T-helper 1 cell treated with Interleukin-12 subunit alpha and Interleukin-12 subunit beta and Interleukin-4 antibody, amounts not matched to agents 30 μg/mL and 1 μg/mL, for 36 hours (primary cell): ENCODE results near the gene NMNAT2.
"Not testable (repeated sequence)": the region's sequence is repeated elsewhere in the genome, so short reads cannot be mapped to it uniquely, and the experiment has no call there.

Source experiments
- H3K27ac Mint-ChIP-seq: one replicate; pipeline ENCODE4 v1.8.0; 2021; ENCODE audit warnings: mild to moderate bottlenecking, mixed read lengths
- H3K27me3 Mint-ChIP-seq: one replicate; pipeline ENCODE4 v1.8.0; 2021; ENCODE audit warnings: low read depth, mixed read lengths
- H3K36me3 Mint-ChIP-seq: one replicate; pipeline ENCODE4 v1.8.0; 2021; ENCODE audit warnings: low read depth, mixed read lengths
- H3K4me1 Mint-ChIP-seq: one replicate; pipeline ENCODE4 v1.8.0; 2021; ENCODE audit warnings: low read depth, mixed read lengths
- H3K4me3 Mint-ChIP-seq: one replicate; pipeline ENCODE4 v1.8.0; 2021; ENCODE audit warnings: mild to moderate bottlenecking, moderate library complexity, mixed read lengths
- H3K9me3 Mint-ChIP-seq: one replicate; pipeline ENCODE4 v1.8.0; 2021; ENCODE audit warnings: mixed read lengths

Gene NMNAT2

DNA sequence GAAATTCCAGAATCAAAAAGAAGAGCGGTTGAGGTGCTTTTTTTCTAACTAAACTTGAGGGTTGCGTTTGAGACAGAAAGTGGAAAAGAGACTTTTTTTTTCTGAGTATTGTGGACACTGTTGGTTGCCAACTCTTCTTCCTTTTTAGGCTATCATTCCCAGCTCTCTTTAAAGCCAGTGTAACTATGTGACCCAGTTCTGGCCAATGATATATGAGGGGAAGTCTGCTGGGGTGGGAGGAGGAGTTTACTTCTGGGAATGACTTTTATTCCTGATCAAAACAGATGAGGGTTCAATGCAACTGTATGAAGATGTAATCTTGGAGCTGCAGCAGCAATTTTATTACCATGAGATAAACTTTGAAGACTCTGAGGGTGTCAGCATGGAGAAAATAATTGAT lies 17.3 kb upstream of the NMNAT2 start:
- Mint-ChIP-seq H3K27ac (no peak overlapping the region), H3K4me3 (no peak overlapping the region), H3K27me3 (peaks cover 33% of the 10 kb centered on the region), H3K4me1 (no peaks in the 10 kb centered on the region), H3K36me3 (no peaks in the 10 kb centered on the region), H3K9me3 (no peaks in the 10 kb centered on the region)

DNA sequence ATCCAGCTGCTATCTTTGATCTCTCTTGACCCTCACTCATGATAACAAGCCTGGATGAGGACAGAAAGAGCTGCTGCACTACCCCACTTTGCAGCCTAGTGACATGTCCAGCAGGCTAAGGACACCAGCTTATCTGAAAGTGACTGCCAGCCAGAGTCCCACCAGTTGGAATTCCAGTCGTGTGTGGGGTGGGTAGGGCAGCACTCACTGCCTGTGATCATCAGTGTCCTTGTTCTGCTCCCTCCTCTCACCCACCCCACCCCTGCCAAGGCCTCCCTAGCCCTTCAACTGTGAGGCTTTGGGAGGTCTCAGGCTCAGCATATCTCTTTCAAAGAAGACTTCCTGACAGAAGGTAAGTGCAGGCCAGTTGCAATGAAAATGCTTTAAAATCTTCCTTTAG lies 15.5 kb upstream of the NMNAT2 start:
- H3K27ac Mint-ChIP-seq: no peak overlapping the region
- no peaks in the 10 kb centered on the region for H3K36me3 Mint-ChIP-seq
- no peak overlapping the region for H3K4me3 Mint-ChIP-seq
- peaks cover 35% of the 10 kb centered on the region for H3K27me3 Mint-ChIP-seq
- no peaks in the 10 kb centered on the region for H3K9me3 Mint-ChIP-seq
- H3K4me1 Mint-ChIP-seq: no peaks in the 10 kb centered on the region

DNA sequence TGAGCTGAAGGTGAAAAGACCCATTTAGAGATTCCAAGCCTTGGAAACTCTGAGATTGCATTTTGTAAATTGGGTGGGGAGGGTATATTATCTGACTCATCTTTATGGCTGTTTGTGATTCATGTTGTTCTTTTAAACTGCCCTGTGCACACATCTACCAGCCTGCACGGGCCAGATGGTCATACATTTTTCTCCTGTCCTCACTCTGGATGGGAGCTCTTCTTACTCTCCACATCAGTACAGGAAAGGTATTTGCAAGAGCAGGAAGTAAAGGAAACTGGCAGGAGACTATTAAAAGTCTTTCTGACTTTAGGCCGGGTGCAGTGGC lies 14.3 kb upstream of the NMNAT2 start:
- no peaks in the 10 kb centered on the region for H3K36me3 Mint-ChIP-seq
- H3K9me3 Mint-ChIP-seq: no peaks in the 10 kb centered on the region
- H3K4me1 Mint-ChIP-seq: no peaks in the 10 kb centered on the region
- H3K27ac Mint-ChIP-seq: no peak overlapping the region
- peaks cover 28% of the 10 kb centered on the region for H3K27me3 Mint-ChIP-seq
- no peak overlapping the region for H3K4me3 Mint-ChIP-seq

DNA sequence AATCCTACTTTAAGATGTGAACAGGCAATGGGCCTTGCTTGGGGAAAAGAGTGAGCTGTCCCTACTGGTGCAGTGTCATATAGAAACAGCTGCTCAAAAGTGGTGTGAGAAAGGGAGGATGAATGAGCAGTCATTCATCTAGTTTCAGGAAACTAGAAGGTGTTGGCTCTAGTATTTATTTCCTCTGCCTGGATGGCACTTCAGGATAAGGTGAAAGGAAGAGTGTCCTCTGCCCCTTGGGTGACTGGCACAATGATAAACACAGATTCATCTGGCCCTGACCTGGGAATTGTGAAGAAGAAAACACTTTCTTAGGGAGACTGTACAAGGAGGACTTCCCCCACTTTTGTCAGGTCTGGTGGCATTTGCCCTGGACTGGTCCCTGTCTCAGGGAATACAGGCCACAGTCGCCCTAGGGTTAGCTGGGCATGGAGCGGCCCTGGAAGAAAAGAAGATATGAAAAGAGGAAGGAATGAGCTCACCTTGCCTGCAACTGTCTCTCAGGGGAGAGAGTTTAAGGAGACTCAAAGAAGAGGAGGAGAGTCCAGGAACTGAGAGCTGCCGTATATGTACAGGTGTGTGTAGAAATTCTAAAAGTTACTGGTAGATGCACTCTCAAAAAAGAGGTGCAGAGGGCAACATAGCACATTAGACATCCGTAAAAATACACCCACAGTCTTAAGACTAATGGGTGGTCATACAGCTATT lies 13.8 kb upstream of the NMNAT2 start:
- no peak overlapping the region for H3K4me3 Mint-ChIP-seq
- no peaks in the 10 kb centered on the region for H3K36me3 Mint-ChIP-seq
- H3K4me1 Mint-ChIP-seq: no peaks in the 10 kb centered on the region
- H3K27me3 Mint-ChIP-seq: peaks cover 28% of the 10 kb centered on the region
- no peaks in the 10 kb centered on the region for H3K9me3 Mint-ChIP-seq
- no peak overlapping the region for H3K27ac Mint-ChIP-seq

DNA sequence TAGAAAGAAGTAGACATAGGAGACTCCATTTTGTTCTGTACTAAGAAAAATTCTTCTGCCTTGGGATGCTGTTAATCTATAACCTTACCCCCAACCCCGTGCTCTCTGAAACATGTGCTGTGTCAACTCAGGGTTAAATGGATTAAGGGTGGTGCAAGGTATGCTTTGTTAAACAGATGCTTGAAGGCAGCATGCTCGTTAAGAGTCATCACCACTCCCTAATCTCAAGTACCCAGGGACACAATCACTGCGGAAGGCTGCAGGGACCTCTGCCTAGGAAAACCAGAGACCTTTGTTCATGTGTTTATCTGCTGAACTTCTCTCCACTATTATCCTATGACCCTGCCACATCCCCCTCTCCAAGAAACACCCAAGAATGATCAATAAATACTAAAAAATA lies 9.4 kb upstream of the NMNAT2 start:
- not testable (repeated sequence) for H3K4me1 Mint-ChIP-seq, H3K4me3 Mint-ChIP-seq, H3K36me3 Mint-ChIP-seq, H3K9me3 Mint-ChIP-seq, H3K27ac Mint-ChIP-seq
- peaks cover 32% of the 10 kb centered on the region for H3K27me3 Mint-ChIP-seq

DNA sequence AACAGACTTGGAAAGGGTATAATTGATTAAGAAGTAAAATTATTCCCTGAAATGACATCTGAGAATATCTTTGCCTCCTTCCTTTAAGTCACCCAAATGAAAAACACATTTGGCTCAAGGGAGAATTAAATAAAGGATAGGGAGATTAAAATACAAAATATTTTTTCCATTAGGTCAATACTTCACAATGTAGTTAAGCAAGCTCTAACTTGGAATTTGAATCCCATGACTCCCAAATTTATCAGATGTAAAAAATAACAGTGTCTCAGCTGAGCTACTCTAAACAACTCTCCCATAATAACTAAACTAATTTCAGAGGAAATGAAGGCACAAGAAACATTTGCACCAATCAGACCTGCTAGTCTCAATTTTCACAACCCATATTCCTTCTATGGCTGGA lies 6.5 kb upstream of the NMNAT2 start:
- Mint-ChIP-seq H3K4me1 (no peaks in the 10 kb centered on the region), H3K27me3 (peaks cover 40% of the 10 kb centered on the region), H3K36me3 (no peaks in the 10 kb centered on the region), H3K9me3 (no peaks in the 10 kb centered on the region), H3K27ac (no peak overlapping the region), H3K4me3 (no peak overlapping the region)

DNA sequence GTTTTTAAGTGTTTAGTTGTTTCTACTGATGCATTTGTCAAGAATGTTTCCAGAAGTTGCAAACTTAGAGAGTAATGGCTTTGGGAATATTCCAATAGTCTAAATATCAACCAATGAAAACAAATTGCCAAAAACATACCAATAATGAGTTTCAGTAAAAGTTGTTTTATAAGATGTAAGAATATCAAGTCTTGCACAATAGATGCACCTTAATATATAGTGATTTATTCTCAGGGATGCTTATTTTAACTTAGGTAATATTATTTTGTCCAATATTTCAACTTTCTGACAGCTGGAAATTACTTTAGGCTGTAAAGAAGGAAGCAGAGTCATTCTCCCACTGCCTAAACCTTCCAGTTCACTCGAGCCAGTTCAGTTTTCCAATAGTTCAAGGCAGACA lies 5.4 kb upstream of the NMNAT2 start:
- Mint-ChIP-seq H3K4me3 (no peak overlapping the region), H3K27me3 (peaks cover 43% of the 10 kb centered on the region), H3K36me3 (no peaks in the 10 kb centered on the region), H3K4me1 (peaks cover 2% of the 10 kb centered on the region), H3K27ac (no peak overlapping the region), H3K9me3 (no peaks in the 10 kb centered on the region)

DNA sequence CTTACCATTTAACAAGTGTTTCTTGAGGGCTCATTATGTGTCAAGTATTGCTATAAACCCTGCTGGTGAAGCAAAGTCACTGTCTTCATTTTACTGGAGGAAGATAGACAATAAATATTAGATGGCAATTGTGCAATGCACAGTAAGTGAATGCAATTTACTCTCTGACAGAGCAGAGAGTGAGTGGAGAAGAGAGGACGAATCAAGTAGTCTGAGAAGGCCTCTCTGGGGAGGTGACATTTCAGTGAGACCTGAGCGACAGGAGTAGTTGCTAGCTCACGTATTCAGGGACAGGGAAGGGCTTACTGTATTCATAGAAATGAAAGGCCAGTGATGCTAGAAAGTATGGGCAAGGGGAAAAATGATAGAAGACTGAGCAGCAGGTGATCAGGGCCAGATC lies 1.2 kb upstream of the NMNAT2 start:
- Mint-ChIP-seq H3K27me3 (peaks cover 61% of the 10 kb centered on the region), H3K4me1 (peaks cover 15% of the 10 kb centered on the region), H3K27ac (no peak overlapping the region), H3K36me3 (peaks cover 4% of the 10 kb centered on the region), H3K9me3 (no peaks in the 10 kb centered on the region), H3K4me3 (no peak overlapping the region)

DNA sequence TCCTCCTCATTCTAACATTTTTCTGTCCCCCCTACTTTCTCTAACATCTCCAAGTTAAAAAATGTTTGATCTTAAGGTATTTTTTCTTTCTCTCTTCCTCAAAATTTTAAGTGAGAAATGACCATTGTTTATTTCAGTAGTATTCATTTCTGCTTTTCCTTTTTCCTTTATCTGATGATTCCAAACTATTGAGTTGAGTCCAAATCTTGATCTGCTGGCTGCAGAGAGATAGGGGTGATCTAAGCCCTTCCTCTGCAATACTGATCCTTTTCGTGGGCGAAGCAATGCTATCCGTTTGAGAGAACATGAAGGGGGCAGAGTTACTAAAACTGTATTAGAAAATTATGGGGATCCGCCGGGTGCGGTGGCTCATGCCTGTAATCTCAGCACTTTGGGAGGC lies 516 bp upstream of the NMNAT2 start:
- Mint-ChIP-seq H3K36me3 (peaks cover 4% of the 10 kb centered on the region), H3K27me3 (peaks cover 63% of the 10 kb centered on the region), H3K9me3 (no peaks in the 10 kb centered on the region), H3K4me3 (no peak overlapping the region), H3K27ac (no peak overlapping the region), H3K4me1 (peaks cover 15% of the 10 kb centered on the region)

DNA sequence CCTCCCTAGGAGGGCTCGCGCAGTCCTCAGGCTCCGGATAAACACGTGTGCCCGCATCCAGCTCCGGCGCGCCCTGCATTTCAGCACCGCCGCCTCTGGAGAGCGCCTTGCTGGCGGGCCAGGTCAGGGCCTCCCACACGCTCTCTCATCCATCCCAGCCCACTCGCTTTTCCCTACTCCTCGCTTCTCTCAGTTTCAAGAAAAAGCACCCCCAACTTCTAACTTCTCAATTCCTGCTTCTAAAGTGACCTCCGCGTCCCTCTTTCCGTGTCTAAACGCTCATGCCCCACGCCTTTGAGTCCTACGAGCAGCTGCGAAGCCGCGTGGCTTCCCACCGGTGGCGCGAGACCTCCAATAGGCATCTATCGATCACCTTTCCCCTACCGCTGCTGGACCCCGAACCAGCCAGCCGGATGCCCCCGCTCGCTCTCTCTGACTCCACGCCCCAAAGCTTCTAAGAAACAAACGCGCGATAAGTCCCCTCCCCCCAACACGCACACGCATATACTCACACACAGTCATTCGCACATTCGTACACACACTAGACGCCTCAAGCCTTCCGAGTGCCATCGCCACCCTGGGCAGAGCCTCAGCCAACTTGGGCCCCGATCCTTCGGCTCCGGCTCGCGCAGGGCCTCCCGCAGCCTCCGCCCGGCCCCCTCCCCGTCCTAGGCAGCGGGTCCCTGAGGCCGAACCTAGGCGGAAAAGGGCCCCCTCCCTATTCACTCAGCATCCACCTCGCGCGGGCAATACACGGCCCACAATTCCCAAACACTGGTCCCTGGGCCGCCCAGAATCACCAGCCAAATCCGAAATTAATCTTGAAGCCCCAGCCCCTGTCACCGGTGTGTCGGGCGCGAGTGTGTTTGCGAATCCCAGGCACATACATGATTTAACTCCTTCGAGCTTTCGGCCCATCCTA lies 1.1 kb downstream of the NMNAT2 start:
- H3K27me3 Mint-ChIP-seq: peaks cover 61% of the 10 kb centered on the region
- peaks cover 15% of the 10 kb centered on the region for H3K4me1 Mint-ChIP-seq
- peak overlapping the region; percentile 9 for H3K27ac Mint-ChIP-seq
- no peaks in the 10 kb centered on the region for H3K9me3 Mint-ChIP-seq
- peak overlapping the region; percentile 11 for H3K4me3 Mint-ChIP-seq
- H3K36me3 Mint-ChIP-seq: peaks cover 4% of the 10 kb centered on the region

DNA sequence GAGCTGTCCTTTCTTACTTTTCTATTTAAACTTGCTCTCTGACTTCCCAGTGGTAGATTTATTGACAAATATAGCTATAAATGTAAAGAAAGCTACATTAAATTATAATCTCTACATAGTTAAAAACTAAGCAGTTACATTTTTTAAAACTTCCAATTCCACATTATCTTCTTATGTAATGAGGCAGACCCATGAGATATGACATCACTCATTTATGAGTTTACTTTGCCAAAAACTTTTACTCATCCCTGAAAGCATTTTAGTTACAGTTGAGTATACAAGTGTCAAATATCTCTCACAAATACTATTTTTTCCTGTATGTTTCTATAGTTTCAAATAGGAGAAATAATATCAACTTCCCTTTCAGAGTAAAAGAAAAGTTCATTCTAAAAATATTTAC lies 3.8 kb downstream of the NMNAT2 start:
- H3K4me3 Mint-ChIP-seq: no peak overlapping the region
- H3K27me3 Mint-ChIP-seq: peaks cover 44% of the 10 kb centered on the region
- no peaks in the 10 kb centered on the region for H3K9me3 Mint-ChIP-seq
- no peak overlapping the region for H3K27ac Mint-ChIP-seq
- peaks cover 4% of the 10 kb centered on the region for H3K36me3 Mint-ChIP-seq
- peaks cover 15% of the 10 kb centered on the region for H3K4me1 Mint-ChIP-seq

DNA sequence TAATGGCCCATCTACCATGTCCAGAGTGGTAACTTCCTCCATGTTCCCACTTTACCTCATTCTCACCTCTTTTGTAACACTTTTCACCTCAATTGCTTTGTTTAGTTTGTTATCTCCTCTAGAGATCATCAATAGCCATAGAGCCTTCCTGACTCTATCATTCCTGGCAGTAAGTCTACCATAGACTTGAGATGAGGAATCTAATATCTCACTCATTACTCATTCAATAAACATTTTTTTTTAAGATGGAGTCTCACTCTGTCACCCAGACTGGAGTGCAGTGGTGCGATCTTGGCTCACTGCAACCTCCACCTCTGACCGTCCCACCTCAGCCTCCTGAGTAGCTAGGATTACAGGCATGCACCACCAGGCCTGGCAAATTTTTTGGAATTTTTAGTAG lies 7.1 kb downstream of the NMNAT2 start:
- Mint-ChIP-seq H3K27ac (no peak overlapping the region), H3K9me3 (no peaks in the 10 kb centered on the region), H3K4me3 (no peak overlapping the region), H3K36me3 (no peaks in the 10 kb centered on the region), H3K4me1 (no peaks in the 10 kb centered on the region), H3K27me3 (peaks cover 22% of the 10 kb centered on the region)

DNA sequence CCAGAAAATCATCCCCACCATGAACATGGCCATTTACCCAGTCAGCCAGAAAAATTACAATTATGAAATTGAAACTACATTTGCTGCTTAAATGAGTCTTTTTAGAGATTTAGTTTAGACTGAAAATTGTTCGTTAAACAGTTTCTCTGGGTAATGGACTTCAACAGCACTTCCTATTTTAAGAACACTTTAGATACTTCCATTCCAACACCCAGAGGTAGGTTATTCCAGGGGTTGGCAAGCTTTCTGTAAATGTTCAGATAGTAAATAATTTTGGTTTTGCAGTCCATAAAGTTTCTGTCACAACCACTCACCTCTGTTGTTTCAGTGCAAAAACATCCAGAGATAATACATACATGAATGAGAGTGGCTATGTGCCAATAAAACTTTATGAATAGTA lies 10.2 kb downstream of the NMNAT2 start:
- Mint-ChIP-seq H3K27ac (no peak overlapping the region), H3K9me3 (no peaks in the 10 kb centered on the region), H3K36me3 (no peaks in the 10 kb centered on the region), H3K4me1 (no peaks in the 10 kb centered on the region), H3K4me3 (no peak overlapping the region), H3K27me3 (peaks cover 33% of the 10 kb centered on the region)

DNA sequence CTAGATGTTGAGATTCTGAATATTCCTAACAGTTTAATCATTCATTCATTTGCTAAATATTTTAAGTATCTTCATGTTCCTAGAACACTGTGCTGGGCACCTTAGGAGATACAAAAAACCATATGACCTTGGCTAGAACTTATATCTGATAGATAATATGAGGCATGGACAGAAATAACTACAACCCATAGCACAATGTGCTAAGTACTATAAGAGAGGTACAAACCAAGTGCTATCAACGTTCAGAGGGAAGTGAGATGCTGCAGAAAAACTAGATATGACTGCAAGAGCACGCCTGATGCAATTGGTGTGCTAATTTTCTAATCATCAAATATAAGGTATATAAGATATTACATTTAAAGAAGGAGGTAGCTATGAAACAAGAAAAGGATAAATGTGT lies 10.7 kb downstream of the NMNAT2 start:
- Mint-ChIP-seq H3K36me3 (no peaks in the 10 kb centered on the region), H3K27me3 (peaks cover 36% of the 10 kb centered on the region), H3K4me3 (no peak overlapping the region), H3K4me1 (no peaks in the 10 kb centered on the region), H3K27ac (no peak overlapping the region), H3K9me3 (no peaks in the 10 kb centered on the region)

DNA sequence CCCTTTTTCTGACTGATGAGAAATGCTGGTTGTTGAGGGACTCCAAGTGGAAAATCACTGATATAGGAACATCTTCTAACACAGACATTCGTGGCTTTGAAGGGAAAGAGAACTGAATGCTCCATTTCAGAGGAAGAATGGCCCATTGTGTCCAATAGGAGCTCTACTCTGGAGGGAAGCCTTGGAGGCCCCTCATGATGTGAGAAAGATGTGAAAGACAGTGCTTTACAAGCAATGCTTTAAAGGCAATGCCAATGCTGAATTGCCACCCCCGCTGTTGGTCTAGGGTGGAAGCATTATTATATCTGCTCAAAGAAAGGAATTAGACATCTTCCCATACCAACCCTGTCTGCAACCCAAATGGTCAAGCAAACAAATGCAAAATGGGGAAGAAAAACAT lies 13.7 kb downstream of the NMNAT2 start:
- Mint-ChIP-seq H3K27me3 (peaks cover 33% of the 10 kb centered on the region), H3K4me1 (no peaks in the 10 kb centered on the region), H3K27ac (no peak overlapping the region), H3K36me3 (no peaks in the 10 kb centered on the region), H3K4me3 (no peak overlapping the region), H3K9me3 (no peaks in the 10 kb centered on the region)
